A673 (cell line): Measurements from ENCODE around the gene ZNF746. TPM values are rescaled to one million over a fixed set of nuclear protein-coding genes. Genes with fewer than 3 reads are reported as not detected.

Source experiments
- BruUV-seq: library from RNA; stranded (reverse); fragments of 400-500 nt; replicated peaks from 2 replicates; lab custom pipeline; 2021; lab: Mats Ljungman, UMichigan
- CTCF ChIA-PET: fragments of 300-600 bp; sonication (Branson Sonifier 250); formaldehyde crosslinking; loops from one replicate; lab custom pipeline; 2022; ENCODE audit warnings: antibody characterized with exemption; lab: Charles Lee
- POLR2A ChIA-PET: fragments of 300-600 bp; sonication (Branson Sonifier 250); formaldehyde crosslinking; loops from one replicate; lab custom pipeline; 2022; ENCODE audit warnings: antibody characterized with exemption; ENCODE audit not compliant: low non-redundant PET; lab: Charles Lee
- DNase-seq: peaks from one replicate; pipeline ENCODE4 v3.0.0-alpha.2; 2015; ENCODE audit warnings: low spot score
- H3K27ac ChIP-seq: fragments of 200-600 bp; sonication (generic); 2 replicates; pipeline ENCODE4 v1.5.1; 2016; ENCODE audit warnings: mixed run types, low read depth, mild to moderate bottlenecking, mixed read lengths, antibody characterized with exemption, low read length; ENCODE audit not compliant: poor library complexity, severe bottlenecking
- H3K27me3 ChIP-seq: fragments of 200-600 bp; sonication (generic); replicated peaks from 2 replicates; pipeline ENCODE4 v1.6.1; 2017; ENCODE audit warnings: mixed run types, low read depth, mild to moderate bottlenecking, mixed read lengths, antibody characterized with exemption, low read length; ENCODE audit not compliant: insufficient read depth, poor library complexity
- H3K36me3 ChIP-seq: fragments of 200-600 bp; sonication (generic); 2 replicates; pipeline ENCODE4 v1.6.1; 2016; ENCODE audit warnings: mixed run types, mild to moderate bottlenecking, mixed read lengths, antibody characterized with exemption, low read length; ENCODE audit not compliant: insufficient read depth, poor library complexity, severe bottlenecking
- H3K4me1 ChIP-seq: fragments of 200-600 bp; sonication (generic); 2 replicates; pipeline ENCODE4 v1.6.1; 2017; ENCODE audit warnings: mixed run types, mild to moderate bottlenecking, mixed read lengths, antibody characterized with exemption, low read length; ENCODE audit not compliant: insufficient read depth, poor library complexity, severe bottlenecking
- H3K4me3 ChIP-seq: fragments of 200-600 bp; sonication (generic); 2 replicates; pipeline ENCODE4 v1.5.1; 2016; ENCODE audit warnings: low read depth, mixed run types, mild to moderate bottlenecking, mixed read lengths, low read length; ENCODE audit not compliant: poor library complexity, severe bottlenecking
- H3K9me3 ChIP-seq: fragments of 200-600 bp; sonication (generic); 2 replicates; pipeline ENCODE4 v1.6.1; 2016; ENCODE audit warnings: mixed run types, low read depth, mild to moderate bottlenecking, mixed read lengths, antibody characterized with exemption, low read length; ENCODE audit not compliant: poor library complexity, severe bottlenecking
- EZH2 ChIP-seq: fragments of 200-600 bp; sonication (generic); IDR thresholded peaks from 2 replicates; pipeline ENCODE4 v1.6.1; 2017; ENCODE audit warnings: borderline replicate concordance, low read depth, mild to moderate bottlenecking, mixed read lengths, antibody characterized with exemption, low read length; ENCODE audit not compliant: poor library complexity, severe bottlenecking
- intact Hi-C: fragments of 100-400 bp; cut with micrococcal nuclease; formaldehyde crosslinking; loops from one replicate; pipeline ENCODE4 v1.10.0; 2022; ENCODE audit not compliant: unreplicated experiment
- total RNA-seq: library from RNA; stranded (reverse); gene quantifications from 2 replicates; pipeline ENCODE4 v1.2.3, GENCODE V29; 2021
- TF ChIP-seq, protein P1 (sequence below): fragments of 300-800, 200-600 bp; sonication (generic); conservative IDR thresholded peaks from 2 replicates; pipeline ENCODE4 v1.5.1; 2017; ENCODE audit warnings: low read depth, mild to moderate bottlenecking, antibody characterized with exemption, low read length, moderate library complexity, mixed read lengths

ZNF746 gene
- total RNA-seq, 1 experiment from 2014 or later = 22.5 TPM

DNA sequence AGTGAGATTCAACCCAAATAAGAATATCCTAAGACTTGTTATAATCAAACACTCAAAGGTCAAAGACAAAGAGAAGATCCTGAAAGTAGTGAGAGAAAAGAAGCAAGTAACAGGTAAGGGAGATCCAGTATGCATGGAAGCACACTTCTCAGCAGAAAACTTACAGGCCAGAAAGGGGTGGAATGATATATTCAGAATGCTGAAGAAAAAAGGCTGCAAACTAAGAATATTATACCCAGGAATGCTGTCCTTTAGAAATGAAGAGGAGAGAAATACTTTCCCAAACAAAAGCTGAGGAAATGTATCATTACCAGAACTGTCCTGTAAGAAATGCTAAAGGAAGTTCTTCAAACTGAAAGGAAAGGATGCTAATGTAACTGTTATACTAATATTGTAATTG is 12.6 kb upstream of the ZNF746 start:
- no peak overlapping the region for H3K4me3 ChIP-seq
- TF ChIP-seq EZH2 = no peak
- TF ChIP-seq, protein P1, sequence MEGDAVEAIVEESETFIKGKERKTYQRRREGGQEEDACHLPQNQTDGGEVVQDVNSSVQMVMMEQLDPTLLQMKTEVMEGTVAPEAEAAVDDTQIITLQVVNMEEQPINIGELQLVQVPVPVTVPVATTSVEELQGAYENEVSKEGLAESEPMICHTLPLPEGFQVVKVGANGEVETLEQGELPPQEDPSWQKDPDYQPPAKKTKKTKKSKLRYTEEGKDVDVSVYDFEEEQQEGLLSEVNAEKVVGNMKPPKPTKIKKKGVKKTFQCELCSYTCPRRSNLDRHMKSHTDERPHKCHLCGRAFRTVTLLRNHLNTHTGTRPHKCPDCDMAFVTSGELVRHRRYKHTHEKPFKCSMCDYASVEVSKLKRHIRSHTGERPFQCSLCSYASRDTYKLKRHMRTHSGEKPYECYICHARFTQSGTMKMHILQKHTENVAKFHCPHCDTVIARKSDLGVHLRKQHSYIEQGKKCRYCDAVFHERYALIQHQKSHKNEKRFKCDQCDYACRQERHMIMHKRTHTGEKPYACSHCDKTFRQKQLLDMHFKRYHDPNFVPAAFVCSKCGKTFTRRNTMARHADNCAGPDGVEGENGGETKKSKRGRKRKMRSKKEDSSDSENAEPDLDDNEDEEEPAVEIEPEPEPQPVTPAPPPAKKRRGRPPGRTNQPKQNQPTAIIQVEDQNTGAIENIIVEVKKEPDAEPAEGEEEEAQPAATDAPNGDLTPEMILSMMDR = no peak
- H3K4me1 ChIP-seq = no peaks in the 10 kb centered on the region
- no peaks in the 10 kb centered on the region for H3K36me3 ChIP-seq
- no peaks in the 10 kb centered on the region for H3K27me3 ChIP-seq
- peaks cover 5% of the 10 kb centered on the region for H3K9me3 ChIP-seq
- DNase-seq = no peak
- no peak overlapping the region for H3K27ac ChIP-seq
- ChIA-PET POLR2A (no interaction called here), CTCF (no interaction called here)
- intact Hi-C loops = no loop called here
- BruUV-seq = no TSS peak

DNA sequence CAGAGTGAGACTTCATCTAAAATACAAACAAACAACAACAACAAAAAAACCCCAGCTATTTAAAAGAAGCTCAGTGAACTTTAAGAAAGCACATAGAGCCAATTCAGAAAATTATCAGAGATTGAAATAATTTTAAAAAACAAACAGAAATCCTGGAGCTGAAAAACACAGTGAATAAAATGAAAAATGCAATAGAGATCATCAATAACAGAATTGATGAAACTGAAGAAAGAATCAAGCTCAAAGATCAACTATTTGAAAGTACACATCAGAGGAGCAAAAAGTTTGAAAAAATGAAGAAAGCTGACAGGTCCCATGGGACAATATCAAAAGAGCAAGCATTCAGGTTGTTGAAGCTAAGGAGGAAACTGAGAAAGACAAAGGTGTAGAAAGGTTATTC is 12.2 kb upstream of the ZNF746 start:
- Histone ChIP-seq H3K36me3 (no peaks in the 10 kb centered on the region), H3K27me3 (no peaks in the 10 kb centered on the region), H3K27ac (no peak overlapping the region), H3K4me3 (no peak overlapping the region), H3K4me1 (no peaks in the 10 kb centered on the region), H3K9me3 (peaks cover 10% of the 10 kb centered on the region)
- intact Hi-C loops = no loop called here
- no TSS peak for BruUV-seq
- CTCF ChIA-PET = no interaction called here
- DNase-seq = no peak
- no peak for TF ChIP-seq EZH2
- TF ChIP-seq, protein P1 = no peak
- POLR2A ChIA-PET = no interaction called here

DNA sequence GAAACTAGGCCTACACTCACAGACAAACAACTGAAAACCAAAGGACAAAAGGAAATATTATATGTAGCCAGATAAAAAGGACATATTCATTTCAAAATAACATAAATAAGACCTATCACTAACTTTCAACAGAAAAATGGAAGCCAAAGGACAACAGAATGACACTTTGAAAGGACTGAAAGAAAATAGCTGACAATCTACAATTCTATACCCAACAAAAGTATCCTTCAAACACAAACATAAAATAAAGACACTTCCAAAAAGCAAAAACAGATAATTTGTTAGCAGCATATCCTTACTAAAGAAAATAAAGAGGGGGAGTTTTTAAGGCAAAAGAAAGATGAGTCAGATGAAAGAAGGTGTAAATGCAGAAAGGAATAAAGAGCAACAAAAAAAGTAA is 7.9 kb upstream of the ZNF746 start:
- H3K27ac ChIP-seq = no peak overlapping the region
- no peaks in the 10 kb centered on the region for H3K36me3 ChIP-seq
- TF ChIP-seq EZH2 = no peak
- TF ChIP-seq, protein P1 = no peak
- DNase-seq = no peak
- CTCF ChIA-PET = no interaction called here
- no peak overlapping the region for H3K4me3 ChIP-seq
- intact Hi-C loops = no loop called here
- peaks cover 2% of the 10 kb centered on the region for H3K27me3 ChIP-seq
- POLR2A ChIA-PET = no interaction called here
- H3K9me3 ChIP-seq = peaks cover 11% of the 10 kb centered on the region
- no TSS peak for BruUV-seq
- no peaks in the 10 kb centered on the region for H3K4me1 ChIP-seq
